ENCODE data around the gene ABLIM1.

Gene ABLIM1

GRCh38 chr10:114538181-114538906 lies 119.7 kb downstream of the ABLIM1 start:
- no peak for TF ChIP-seq CTCF (IDR thresholded peaks at IDR 0.05; ENCODE audit: low read length, missing control alignments)
- H3K4me3 ChIP-seq (replicated peaks; ENCODE audit: low read depth, low read length) = no peak overlapping the region
- no peak for DNase-seq (ENCODE audit: low read depth)

GRCh38 chr10:114537736-114538135 lies 120.3 kb downstream of the ABLIM1 start:
- no peak for DNase-seq (ENCODE audit: low read depth)
- no peak for TF ChIP-seq CTCF (IDR thresholded peaks at IDR 0.05; ENCODE audit: low read length, missing control alignments)
- no peak overlapping the region for H3K4me3 ChIP-seq (replicated peaks; ENCODE audit: low read depth, low read length)

GRCh38 chr10:114534571-114534981 lies 123.5 kb downstream of the ABLIM1 start:
- no peak for TF ChIP-seq CTCF (IDR thresholded peaks at IDR 0.05; ENCODE audit: low read length, missing control alignments)
- peak; percentile 16 for DNase-seq (ENCODE audit: low read depth)
- H3K4me3 ChIP-seq (replicated peaks; ENCODE audit: low read depth, low read length) = no peak overlapping the region

GRCh38 chr10:114532226-114532625 lies 125.8 kb downstream of the ABLIM1 start:
- no peak for DNase-seq (ENCODE audit: low read depth)
- no peak for TF ChIP-seq CTCF (IDR thresholded peaks at IDR 0.05; ENCODE audit: low read length, missing control alignments)
- H3K4me3 ChIP-seq (replicated peaks; ENCODE audit: low read depth, low read length) = no peak overlapping the region

- H3K4me3 ChIP-seq (replicated peaks; ENCODE audit: low read depth, low read length) = peak overlapping the region; percentile 55
- DNase-seq (ENCODE audit: low read depth) = peak; percentile 90
- TF ChIP-seq CTCF (IDR thresholded peaks at IDR 0.05; ENCODE audit: low read length, missing control alignments) = no peak
These were observed 131.4 kb downstream of the ABLIM1 start for GRCh38 chr10:114526504-114527238.

- no peak for TF ChIP-seq CTCF (IDR thresholded peaks at IDR 0.05; ENCODE audit: low read length, missing control alignments)
- peak; percentile 22 for DNase-seq (ENCODE audit: low read depth)
- H3K4me3 ChIP-seq (replicated peaks; ENCODE audit: low read depth, low read length) = peak overlapping the region; percentile 55
These were observed 132.0 kb downstream of the ABLIM1 start for GRCh38 chr10:114526126-114526503.

Data from fibroblast of pulmonary artery (primary cell).